Measurements from ENCODE around the gene TREML4.

The TREML4 gene

GRCh38 chr6:41257369-41258195 is 29.4 kb downstream of the TREML4 start:
- no peak overlapping the region for H3K4me3 ChIP-seq (ENCODE audit: low read depth in 1 of 2, low read length in 2 of 2)

DNA sequence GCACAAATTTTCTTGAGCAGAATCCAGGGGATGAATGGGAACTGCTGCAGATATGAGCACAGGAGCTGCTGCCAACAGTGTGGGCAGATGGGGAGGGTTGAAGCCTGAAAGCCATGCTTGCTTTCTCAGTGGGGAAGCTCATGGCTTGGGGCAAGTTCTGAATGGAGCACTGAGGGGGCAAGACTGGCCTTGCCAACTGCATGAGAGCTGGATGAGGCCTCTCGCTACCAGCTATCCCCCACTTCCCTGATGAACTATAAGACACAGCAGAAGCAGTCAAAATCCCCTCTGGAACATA is 30.0 kb downstream of the TREML4 start:
- H3K4me1 ChIP-seq (ENCODE audit: insufficient read depth, low read length): peaks cover 11% of the 10 kb centered on the region
- H3K9ac ChIP-seq (ENCODE audit: low read length): no peak overlapping the region
- no peak overlapping the region for H3K4me3 ChIP-seq (ENCODE audit: low read depth in 1 of 2, low read length in 2 of 2)
- no peak overlapping the region for H3K27ac ChIP-seq (ENCODE audit: low read depth, low read length)
- H3K9me3 ChIP-seq (ENCODE audit: low read length): peaks cover 5% of the 10 kb centered on the region
- H3K36me3 ChIP-seq (ENCODE audit: insufficient read depth, low read length): no peaks in the 10 kb centered on the region
- no peaks in the 10 kb centered on the region for H3K27me3 ChIP-seq (ENCODE audit: control insufficient read depth in 1 of 2, insufficient read depth in 2 of 2, low read length in 2 of 2)

More at GRCh38 chr6:41257369-41258195, 29.4 kb downstream of the TREML4 start:
- peaks cover 11% of the 10 kb centered on the region for H3K4me1 ChIP-seq (ENCODE audit: insufficient read depth, low read length)
- H3K36me3 ChIP-seq (ENCODE audit: insufficient read depth, low read length): no peaks in the 10 kb centered on the region
- H3K27me3 ChIP-seq (ENCODE audit: control insufficient read depth in 1 of 2, insufficient read depth in 2 of 2, low read length in 2 of 2): no peaks in the 10 kb centered on the region
- no peak overlapping the region for H3K27ac ChIP-seq (ENCODE audit: low read depth, low read length)
- H3K9ac ChIP-seq (ENCODE audit: low read length): no peak overlapping the region
- H3K9me3 ChIP-seq (ENCODE audit: low read length): peaks cover 5% of the 10 kb centered on the region

DNA sequence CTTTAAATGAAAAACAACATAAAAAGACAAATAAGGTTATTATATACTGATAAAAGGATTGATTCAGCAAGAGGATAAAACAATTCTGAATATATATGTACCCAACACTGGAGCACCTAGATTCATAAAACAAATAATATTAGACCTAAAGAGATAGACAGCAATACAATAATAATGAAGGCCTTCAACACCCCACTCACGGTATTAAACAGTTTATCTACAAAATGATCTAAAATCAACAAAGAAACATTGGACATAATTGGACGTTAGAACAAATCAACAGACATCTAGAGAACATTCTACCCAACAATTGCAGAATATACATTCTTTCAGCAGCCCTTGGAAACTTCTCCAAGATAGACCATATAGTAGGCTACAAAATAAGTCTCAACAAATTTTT is 34.3 kb downstream of the TREML4 start:
- Histone ChIP-seq H3K9ac (ENCODE audit: low read length) (no peak overlapping the region), H3K36me3 (ENCODE audit: insufficient read depth, low read length) (no peaks in the 10 kb centered on the region), H3K4me1 (ENCODE audit: insufficient read depth, low read length) (peaks cover under 1% of the 10 kb centered on the region), H3K4me3 (ENCODE audit: low read depth in 1 of 2, low read length in 2 of 2) (no peak overlapping the region), H3K27ac (ENCODE audit: low read depth, low read length) (no peak overlapping the region), H3K9me3 (ENCODE audit: low read length) (peaks cover 5% of the 10 kb centered on the region), H3K27me3 (ENCODE audit: control insufficient read depth in 1 of 2, insufficient read depth in 2 of 2, low read length in 2 of 2) (no peaks in the 10 kb centered on the region)

DNA sequence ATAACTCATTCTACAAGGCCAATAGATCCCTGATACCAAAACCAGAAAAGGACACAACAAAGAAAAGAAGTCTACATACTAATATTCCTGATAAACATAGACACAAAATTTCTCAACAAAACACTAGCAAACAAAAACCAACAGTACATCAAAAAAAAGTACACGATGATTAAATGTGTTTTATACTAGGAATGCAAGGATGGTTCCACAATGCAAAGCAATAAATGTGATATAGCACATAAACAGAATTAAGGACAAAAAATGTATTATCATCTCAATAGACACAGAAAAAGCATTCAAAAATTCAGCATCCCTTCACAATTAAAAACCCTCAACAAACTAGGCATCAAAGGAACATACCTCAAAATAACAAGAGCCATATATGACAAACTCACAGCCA is 35.1 kb downstream of the TREML4 start:
- no peak overlapping the region for H3K9ac ChIP-seq (ENCODE audit: low read length)
- H3K4me3 ChIP-seq (ENCODE audit: low read depth in 1 of 2, low read length in 2 of 2): no peak overlapping the region
- H3K27me3 ChIP-seq (ENCODE audit: control insufficient read depth in 1 of 2, insufficient read depth in 2 of 2, low read length in 2 of 2): no peaks in the 10 kb centered on the region
- H3K9me3 ChIP-seq (ENCODE audit: low read length): peaks cover 5% of the 10 kb centered on the region
- H3K27ac ChIP-seq (ENCODE audit: low read depth, low read length): no peak overlapping the region
- H3K36me3 ChIP-seq (ENCODE audit: insufficient read depth, low read length): no peaks in the 10 kb centered on the region
- no peaks in the 10 kb centered on the region for H3K4me1 ChIP-seq (ENCODE audit: insufficient read depth, low read length)

DNA sequence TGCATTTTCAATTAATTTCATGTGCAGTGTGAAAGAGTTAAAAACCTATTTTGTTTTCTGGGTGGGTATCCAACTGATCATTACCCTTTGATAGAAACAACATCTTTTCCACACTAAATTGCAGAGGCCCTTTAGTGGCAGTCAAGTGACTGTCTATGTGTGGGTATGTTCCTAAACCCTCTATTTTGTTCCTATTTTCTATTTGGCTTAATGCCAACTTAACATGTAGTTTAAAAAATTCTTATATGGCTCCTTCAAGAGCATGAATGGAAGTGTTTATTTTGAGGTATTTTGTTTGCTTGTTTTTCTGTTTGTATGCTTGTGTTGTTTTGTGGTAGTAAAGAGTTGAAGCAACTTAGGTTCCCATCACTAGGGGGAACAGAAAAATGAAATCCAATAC is 38.4 kb downstream of the TREML4 start:
- Histone ChIP-seq H3K27me3 (ENCODE audit: control insufficient read depth in 1 of 2, insufficient read depth in 2 of 2, low read length in 2 of 2) (no peaks in the 10 kb centered on the region), H3K9ac (ENCODE audit: low read length) (no peak overlapping the region), H3K4me3 (ENCODE audit: low read depth in 1 of 2, low read length in 2 of 2) (no peak overlapping the region), H3K4me1 (ENCODE audit: insufficient read depth, low read length) (no peaks in the 10 kb centered on the region), H3K36me3 (ENCODE audit: insufficient read depth, low read length) (no peaks in the 10 kb centered on the region), H3K27ac (ENCODE audit: low read depth, low read length) (no peak overlapping the region), H3K9me3 (ENCODE audit: low read length) (peaks cover 1% of the 10 kb centered on the region)

- Histone ChIP-seq H3K36me3 (ENCODE audit: insufficient read depth, low read length) (no peaks in the 10 kb centered on the region), H3K4me3 (ENCODE audit: low read depth in 1 of 2, low read length in 2 of 2) (no peak overlapping the region), H3K27ac (ENCODE audit: low read depth, low read length) (no peak overlapping the region), H3K9ac (ENCODE audit: low read length) (no peak overlapping the region), H3K4me1 (ENCODE audit: insufficient read depth, low read length) (no peaks in the 10 kb centered on the region), H3K27me3 (ENCODE audit: control insufficient read depth in 1 of 2, insufficient read depth in 2 of 2, low read length in 2 of 2) (no peaks in the 10 kb centered on the region), H3K9me3 (ENCODE audit: low read length) (no peaks in the 10 kb centered on the region)
Measured at GRCh38 chr6:41268478-41268877, 40.3 kb downstream of the TREML4 start.

GRCh38 chr6:41269166-41269565 is 41.0 kb downstream of the TREML4 start:
- Histone ChIP-seq H3K9me3 (ENCODE audit: low read length) (no peaks in the 10 kb centered on the region), H3K4me3 (ENCODE audit: low read depth in 1 of 2, low read length in 2 of 2) (no peak overlapping the region), H3K27ac (ENCODE audit: low read depth, low read length) (no peak overlapping the region), H3K4me1 (ENCODE audit: insufficient read depth, low read length) (no peaks in the 10 kb centered on the region), H3K27me3 (ENCODE audit: control insufficient read depth in 1 of 2, insufficient read depth in 2 of 2, low read length in 2 of 2) (no peaks in the 10 kb centered on the region), H3K36me3 (ENCODE audit: insufficient read depth, low read length) (no peaks in the 10 kb centered on the region), H3K9ac (ENCODE audit: low read length) (no peak overlapping the region)

DNA sequence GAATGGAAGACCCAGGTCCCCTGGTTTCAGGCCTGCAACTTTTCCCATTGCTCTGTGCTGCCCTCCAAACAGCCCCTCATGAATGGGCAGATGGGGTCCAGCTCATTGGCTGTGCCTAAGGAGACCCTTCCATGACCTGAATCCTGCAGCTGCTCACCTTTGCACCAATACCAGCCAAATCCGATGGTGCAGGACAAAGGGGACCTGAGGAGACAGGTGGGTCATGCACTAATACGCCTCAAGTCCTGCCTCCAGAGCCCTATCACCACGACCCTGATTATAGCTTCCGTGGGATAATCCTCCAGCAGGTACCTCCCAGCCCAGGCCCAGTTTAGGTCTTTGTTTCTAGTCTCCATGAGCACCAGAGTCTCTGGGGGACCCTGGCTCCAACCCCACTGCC is 41.6 kb downstream of the TREML4 start:
- Histone ChIP-seq H3K4me3 (ENCODE audit: low read depth in 1 of 2, low read length in 2 of 2) (no peak overlapping the region), H3K27ac (ENCODE audit: low read depth, low read length) (no peak overlapping the region), H3K9me3 (ENCODE audit: low read length) (no peaks in the 10 kb centered on the region), H3K27me3 (ENCODE audit: control insufficient read depth in 1 of 2, insufficient read depth in 2 of 2, low read length in 2 of 2) (no peaks in the 10 kb centered on the region), H3K36me3 (ENCODE audit: insufficient read depth, low read length) (no peaks in the 10 kb centered on the region), H3K9ac (ENCODE audit: low read length) (no peak overlapping the region), H3K4me1 (ENCODE audit: insufficient read depth, low read length) (no peaks in the 10 kb centered on the region)

DNA sequence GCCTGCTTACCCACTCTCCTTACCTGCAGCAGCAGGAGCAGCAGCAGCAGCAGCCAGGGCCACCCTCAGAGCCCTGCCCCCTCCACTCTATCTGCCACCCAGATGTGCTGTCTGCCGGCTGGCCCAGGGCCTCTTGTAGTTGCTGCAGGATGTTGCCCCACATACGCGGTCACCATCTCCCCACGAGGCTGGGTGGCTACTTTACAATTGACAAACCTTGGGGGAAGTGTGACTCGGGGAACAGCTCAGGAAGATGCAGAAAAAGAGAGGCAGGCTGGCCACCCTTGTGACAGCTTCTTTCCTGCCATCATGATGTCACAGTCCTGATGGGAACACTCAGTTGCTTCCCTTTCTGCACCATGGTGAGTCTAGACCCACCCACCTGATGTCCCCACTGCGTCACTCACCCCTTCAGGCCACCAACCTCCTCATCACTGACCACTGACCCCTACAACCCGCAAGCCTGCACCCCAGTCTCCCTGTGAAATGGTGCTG is 43.8 kb downstream of the TREML4 start:
- no peak overlapping the region for H3K4me3 ChIP-seq (ENCODE audit: low read depth in 1 of 2, low read length in 2 of 2)
- no peaks in the 10 kb centered on the region for H3K27me3 ChIP-seq (ENCODE audit: control insufficient read depth in 1 of 2, insufficient read depth in 2 of 2, low read length in 2 of 2)
- no peak overlapping the region for H3K27ac ChIP-seq (ENCODE audit: low read depth, low read length)
- no peaks in the 10 kb centered on the region for H3K9me3 ChIP-seq (ENCODE audit: low read length)
- no peaks in the 10 kb centered on the region for H3K4me1 ChIP-seq (ENCODE audit: insufficient read depth, low read length)
- H3K36me3 ChIP-seq (ENCODE audit: insufficient read depth, low read length): no peaks in the 10 kb centered on the region
- H3K9ac ChIP-seq (ENCODE audit: low read length): no peak overlapping the region

DNA sequence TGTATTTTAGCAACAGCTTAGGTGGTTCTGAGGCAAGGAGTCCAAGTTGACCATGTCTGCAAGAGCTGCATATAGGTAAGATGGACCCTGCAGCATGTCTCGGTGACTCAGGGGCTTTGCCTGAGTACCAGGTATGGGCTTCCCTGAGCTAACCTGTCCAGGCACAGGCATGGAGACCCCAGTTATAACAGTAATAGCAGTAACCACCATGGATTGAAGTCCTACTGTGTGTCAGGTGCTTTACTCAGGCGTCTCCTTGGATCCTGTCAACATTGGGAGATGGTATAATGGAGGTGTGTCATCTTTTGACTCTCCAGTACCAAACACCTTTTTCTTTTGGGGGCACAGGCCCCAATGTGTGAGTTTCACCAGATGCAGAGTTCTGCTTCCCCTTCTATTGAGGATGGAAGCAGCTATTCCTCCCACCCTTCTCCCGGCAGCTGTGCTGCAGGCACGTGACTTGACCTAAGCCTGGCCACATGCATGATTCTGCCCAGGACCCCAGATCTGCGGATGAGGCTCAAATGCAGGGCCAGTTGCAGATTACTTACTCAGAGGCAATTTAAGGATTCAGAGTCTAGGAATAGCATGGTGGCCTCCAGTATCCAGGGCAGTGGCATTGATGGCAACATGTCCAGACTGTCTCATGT is 44.6 kb downstream of the TREML4 start:
- H3K9ac ChIP-seq (ENCODE audit: low read length): no peak overlapping the region
- H3K4me1 ChIP-seq (ENCODE audit: insufficient read depth, low read length): no peaks in the 10 kb centered on the region
- no peak overlapping the region for H3K27ac ChIP-seq (ENCODE audit: low read depth, low read length)
- no peak overlapping the region for H3K4me3 ChIP-seq (ENCODE audit: low read depth in 1 of 2, low read length in 2 of 2)
- H3K27me3 ChIP-seq (ENCODE audit: control insufficient read depth in 1 of 2, insufficient read depth in 2 of 2, low read length in 2 of 2): no peaks in the 10 kb centered on the region
- H3K36me3 ChIP-seq (ENCODE audit: insufficient read depth, low read length): no peaks in the 10 kb centered on the region
- H3K9me3 ChIP-seq (ENCODE audit: low read length): no peaks in the 10 kb centered on the region

GRCh38 chr6:41273714-41274113 is 45.6 kb downstream of the TREML4 start:
- Histone ChIP-seq H3K4me3 (ENCODE audit: low read depth in 1 of 2, low read length in 2 of 2) (no peak overlapping the region), H3K9ac (ENCODE audit: low read length) (no peak overlapping the region), H3K27me3 (ENCODE audit: control insufficient read depth in 1 of 2, insufficient read depth in 2 of 2, low read length in 2 of 2) (no peaks in the 10 kb centered on the region), H3K36me3 (ENCODE audit: insufficient read depth, low read length) (no peaks in the 10 kb centered on the region), H3K27ac (ENCODE audit: low read depth, low read length) (no peak overlapping the region), H3K4me1 (ENCODE audit: insufficient read depth, low read length) (no peaks in the 10 kb centered on the region), H3K9me3 (ENCODE audit: low read length) (no peaks in the 10 kb centered on the region)

DNA sequence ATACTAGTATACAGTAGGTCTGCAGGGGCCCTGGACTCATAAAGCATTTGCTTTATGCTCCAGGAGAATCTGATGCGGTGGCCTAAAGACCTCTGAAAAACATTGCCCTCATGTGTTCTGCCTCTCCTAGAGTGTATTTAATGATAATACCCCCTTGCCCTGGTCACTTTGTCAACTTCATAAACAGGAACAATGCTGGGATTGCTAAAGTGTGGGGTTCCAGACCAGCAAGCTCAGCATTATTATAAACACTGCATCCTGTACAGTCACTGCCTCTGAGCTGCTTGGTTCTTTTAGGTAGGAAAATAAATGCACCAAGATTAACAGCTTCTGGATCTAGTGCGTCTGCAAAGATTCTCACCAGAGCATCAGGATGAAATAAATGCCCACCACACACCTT is 46.1 kb downstream of the TREML4 start:
- no peaks in the 10 kb centered on the region for H3K4me1 ChIP-seq (ENCODE audit: insufficient read depth, low read length)
- H3K4me3 ChIP-seq (ENCODE audit: low read depth in 1 of 2, low read length in 2 of 2): no peak overlapping the region
- no peaks in the 10 kb centered on the region for H3K36me3 ChIP-seq (ENCODE audit: insufficient read depth, low read length)
- no peaks in the 10 kb centered on the region for H3K27me3 ChIP-seq (ENCODE audit: control insufficient read depth in 1 of 2, insufficient read depth in 2 of 2, low read length in 2 of 2)
- H3K9ac ChIP-seq (ENCODE audit: low read length): no peak overlapping the region
- no peak overlapping the region for H3K27ac ChIP-seq (ENCODE audit: low read depth, low read length)
- no peaks in the 10 kb centered on the region for H3K9me3 ChIP-seq (ENCODE audit: low read length)
